ENCODE results near the gene PMAIP1.
A peak's percentile ranks its signal among the peaks of the same experiment; 100 is the strongest.
"Not testable (repeated sequence)": the region's sequence is repeated elsewhere in the genome, so short reads cannot be mapped to it uniquely, and the experiment has no call there.

Gene PMAIP1

GRCh38 chr18:59899298-59900221 is at the start of gene PMAIP1:
TSS of gene PMAIP1 (plus strand) at chr18:59899996. CDS start at chr18:59900178, 182 bp downstream.
- peak; percentile 74 for DNase-seq

DNA sequence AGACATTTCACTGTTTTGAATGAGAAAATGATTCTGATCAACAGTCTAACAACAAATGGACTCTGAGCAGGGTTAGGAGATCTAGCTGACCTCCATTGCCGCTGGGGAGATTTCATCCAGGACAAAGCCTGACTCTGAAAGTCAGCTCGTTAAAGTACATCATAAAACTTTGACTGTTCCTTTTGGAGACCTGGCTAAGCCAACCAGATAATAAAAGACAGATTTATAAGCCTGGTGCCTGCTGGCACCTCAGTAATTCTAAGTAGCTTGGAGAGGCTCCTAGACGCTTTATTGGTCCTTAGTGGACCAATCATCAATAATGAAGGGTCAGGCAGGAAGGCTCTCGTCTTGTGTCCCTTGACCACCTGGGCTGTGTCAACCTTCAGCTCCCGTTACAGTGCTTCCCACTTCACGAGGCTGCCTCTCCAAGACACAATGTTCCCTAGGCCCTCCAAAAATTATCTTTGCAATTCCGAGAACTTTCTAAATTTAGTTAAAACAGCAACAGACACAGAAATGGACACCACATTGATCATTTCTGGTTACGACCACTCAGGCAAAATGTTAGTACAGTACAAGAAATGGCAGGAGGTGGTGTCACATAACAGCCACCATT is 47.9 kb upstream of the PMAIP1 start:
- no peak for DNase-seq

GRCh38 chr18:59852548-59852947 is 47.2 kb upstream of the PMAIP1 start:
- no peak for DNase-seq

DNA sequence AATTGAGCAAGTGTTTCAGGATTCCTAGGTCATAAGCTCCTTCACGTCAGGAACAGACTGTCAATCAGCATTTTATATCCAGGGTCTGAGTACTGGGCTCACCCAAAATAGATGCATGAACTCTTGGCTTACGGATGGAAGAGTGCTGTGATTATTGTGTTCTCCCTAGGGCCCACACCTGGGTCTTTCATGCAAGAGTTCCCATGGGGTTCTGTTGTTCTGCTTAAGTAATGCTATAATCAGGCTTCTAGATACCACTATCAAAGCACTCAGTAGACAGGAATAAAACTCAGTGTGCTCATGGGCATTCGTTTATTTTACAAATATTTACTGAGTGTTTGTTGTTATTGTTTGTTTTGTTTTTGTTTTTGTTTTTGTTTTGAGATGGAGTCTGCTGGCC is 46.4 kb upstream of the PMAIP1 start:
- no peak for DNase-seq

- not testable (repeated sequence) for DNase-seq
Measured at GRCh38 chr18:59853988-59854387, 45.8 kb upstream of the PMAIP1 start.

- DNase-seq: no peak
Measured at GRCh38 chr18:59861009-59861408, 38.8 kb upstream of the PMAIP1 start.

- no peak for DNase-seq
Measured at GRCh38 chr18:59861963-59862819, 37.6 kb upstream of the PMAIP1 start.

GRCh38 chr18:59865241-59865986 is 34.4 kb upstream of the PMAIP1 start:
- no peak for DNase-seq

DNA sequence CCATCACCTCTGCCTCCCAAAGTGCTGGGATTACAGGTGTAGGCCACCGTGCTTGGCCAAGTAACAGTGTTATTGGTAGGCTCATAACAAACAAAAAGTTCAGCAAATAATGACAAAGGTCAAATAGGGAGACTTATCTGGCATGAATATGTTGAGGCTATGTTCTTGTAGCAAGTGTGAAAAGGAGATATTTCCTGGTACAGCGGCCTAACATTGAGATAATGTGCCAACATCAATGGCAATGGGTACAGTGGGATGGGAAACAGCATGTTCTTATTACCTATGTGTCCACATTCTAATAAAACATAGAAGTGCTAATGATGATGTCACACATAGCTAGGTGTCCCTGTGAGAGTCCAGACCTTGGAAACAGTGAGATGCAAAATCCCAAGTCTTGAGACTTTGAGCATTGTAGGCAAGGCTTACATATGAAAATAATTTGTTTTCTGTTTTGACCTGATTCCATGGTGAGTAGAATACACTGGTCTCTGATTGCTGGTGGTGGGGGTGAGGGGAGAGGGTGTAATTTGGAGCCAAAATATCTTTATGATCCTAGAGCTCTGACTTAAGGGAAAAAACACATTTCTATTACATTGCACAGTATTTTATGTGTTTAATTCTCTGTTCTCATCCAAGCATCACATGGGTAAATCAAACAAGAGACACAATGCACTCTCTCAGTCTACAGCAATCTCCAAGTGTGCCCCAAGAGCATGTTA is 33.1 kb upstream of the PMAIP1 start:
- no peak for DNase-seq

DNA sequence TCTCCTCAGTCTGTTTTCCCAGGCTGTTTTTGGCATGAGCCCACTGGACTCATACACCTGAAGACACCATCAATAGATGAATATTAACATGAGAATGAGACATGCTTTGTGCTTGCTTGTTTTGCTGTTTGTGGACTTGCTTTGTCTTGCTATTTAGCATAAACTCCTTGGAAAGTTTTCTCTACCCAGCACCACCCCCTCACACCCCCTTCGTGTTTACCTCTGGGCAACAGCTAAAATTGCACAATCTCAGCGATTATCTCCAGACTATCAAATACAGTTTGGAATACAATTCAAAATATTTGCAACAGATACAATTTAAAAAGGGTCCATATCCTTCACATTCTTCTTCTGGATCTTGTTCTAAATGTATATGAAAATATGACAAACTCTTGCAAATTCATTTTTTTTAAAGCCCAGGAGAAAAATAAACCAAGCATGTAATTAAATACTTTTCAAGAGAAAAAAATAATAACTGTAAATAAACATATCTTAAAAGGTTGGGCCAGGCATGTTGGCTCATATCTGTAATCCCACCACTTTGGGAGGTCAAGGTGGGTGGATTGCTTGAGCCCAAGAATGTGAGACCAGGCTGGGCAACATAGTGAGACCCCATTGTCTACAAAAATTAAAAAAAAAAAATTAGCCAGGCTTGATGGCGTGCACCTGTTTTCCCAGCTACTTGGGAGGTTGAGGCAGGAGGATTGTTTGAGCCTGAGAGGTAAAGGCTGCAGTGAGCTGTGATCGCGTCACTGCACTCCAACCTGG is 32.3 kb upstream of the PMAIP1 start:
- DNase-seq: no peak

DNA sequence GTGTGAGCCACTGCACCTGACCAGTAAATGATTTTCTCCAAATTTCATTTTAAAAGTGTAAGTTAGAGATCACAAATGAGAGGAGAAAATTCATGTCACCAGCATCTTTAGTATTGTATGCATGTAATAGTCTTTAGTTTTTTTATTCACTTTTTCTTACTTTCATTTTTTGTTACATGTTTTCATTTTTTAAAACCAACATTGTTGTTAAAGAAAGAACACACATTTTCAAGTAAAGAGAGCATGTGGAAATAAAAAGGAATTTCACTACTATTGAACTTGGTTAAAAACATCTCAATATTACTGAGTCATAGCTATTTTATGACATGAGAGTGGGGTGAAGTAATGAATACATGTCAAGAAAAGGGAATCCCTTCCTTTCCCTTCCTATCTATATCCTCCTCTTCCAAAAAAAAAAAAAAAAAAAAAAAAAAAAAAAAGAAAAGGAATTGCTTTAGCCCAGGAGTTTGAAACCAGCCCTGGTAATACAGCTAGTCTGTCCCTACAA is 29.1 kb upstream of the PMAIP1 start:
- no peak for DNase-seq

- DNase-seq: no peak
Measured at GRCh38 chr18:59871711-59872362, 28.0 kb upstream of the PMAIP1 start.

DNA sequence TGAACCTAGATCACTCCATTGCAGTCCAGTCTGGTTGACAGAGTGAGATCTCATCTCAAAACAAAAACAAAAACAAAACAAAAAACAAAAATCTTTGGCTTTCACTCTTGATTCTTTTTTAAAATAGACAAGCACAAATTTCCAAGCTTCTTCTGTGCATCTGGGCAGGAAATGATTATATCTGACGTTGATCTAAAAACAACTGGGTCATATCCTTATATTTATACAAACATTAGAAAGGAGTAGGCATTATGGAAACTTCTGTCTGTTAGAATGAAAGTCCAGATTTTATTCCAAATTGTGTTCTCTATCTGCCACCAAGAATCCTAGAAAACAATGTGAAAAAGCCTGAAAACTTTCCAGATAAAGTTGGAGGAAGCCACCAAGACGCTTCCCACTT is 26.2 kb upstream of the PMAIP1 start:
- no peak for DNase-seq

DNA sequence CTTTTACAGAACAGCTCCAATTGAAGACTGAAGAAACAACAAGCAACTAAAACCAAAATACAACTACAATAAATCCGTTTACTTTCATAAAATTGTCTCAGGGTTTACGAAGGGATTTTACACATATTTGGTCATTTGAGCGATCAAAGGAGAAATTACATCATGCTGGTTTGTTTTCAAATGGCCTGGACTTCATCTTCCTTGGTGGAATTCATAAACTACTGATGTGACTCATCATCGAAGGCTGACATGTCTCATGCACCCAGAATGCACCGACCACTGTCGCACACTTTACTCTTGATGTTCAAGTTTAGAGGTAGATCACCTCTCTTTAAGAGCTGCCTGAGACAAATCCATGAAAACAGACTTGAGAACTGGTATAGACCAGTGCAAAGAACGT is 25.6 kb upstream of the PMAIP1 start:
- DNase-seq: no peak

- no peak for DNase-seq
Measured at GRCh38 chr18:59876310-59876626, 23.5 kb upstream of the PMAIP1 start.

DNA sequence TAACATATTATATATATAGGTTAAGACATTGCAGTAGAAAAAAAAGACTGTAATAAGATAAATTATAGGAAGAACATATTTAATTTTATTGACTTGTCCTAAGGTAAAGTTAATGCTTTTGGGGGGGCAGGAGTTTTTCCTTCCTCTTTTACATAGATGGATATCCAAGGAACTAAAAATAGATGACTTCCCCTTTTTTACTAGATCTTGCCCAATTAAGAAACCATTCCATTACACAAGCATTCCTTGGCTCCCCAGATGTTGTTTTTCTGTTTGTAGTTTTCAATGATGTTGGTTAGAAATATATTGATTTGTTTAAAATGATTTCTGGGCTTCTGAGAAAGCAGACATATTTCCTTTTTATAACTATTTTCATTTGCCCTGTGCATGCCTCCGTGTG is 22.4 kb upstream of the PMAIP1 start:
- no peak for DNase-seq

DNA sequence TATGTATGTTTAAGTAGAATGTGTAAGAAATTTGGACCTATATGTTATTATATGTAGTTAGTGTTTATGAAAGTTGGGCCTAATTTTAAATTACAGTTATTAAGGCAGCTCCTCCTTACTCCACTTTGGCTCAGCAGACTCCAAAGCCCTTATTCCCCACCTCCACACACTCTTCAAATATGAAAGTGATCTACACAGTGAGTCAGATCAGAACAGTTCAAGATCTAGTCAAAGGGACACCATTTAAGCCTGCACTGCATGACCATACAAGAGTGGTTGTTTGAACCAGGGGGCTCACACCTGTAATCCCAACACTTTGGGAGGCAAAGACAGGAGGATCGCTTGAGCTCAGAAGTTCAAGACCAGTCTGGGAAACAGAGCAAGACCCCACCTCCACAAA is 21.2 kb upstream of the PMAIP1 start:
- no peak for DNase-seq

DNA sequence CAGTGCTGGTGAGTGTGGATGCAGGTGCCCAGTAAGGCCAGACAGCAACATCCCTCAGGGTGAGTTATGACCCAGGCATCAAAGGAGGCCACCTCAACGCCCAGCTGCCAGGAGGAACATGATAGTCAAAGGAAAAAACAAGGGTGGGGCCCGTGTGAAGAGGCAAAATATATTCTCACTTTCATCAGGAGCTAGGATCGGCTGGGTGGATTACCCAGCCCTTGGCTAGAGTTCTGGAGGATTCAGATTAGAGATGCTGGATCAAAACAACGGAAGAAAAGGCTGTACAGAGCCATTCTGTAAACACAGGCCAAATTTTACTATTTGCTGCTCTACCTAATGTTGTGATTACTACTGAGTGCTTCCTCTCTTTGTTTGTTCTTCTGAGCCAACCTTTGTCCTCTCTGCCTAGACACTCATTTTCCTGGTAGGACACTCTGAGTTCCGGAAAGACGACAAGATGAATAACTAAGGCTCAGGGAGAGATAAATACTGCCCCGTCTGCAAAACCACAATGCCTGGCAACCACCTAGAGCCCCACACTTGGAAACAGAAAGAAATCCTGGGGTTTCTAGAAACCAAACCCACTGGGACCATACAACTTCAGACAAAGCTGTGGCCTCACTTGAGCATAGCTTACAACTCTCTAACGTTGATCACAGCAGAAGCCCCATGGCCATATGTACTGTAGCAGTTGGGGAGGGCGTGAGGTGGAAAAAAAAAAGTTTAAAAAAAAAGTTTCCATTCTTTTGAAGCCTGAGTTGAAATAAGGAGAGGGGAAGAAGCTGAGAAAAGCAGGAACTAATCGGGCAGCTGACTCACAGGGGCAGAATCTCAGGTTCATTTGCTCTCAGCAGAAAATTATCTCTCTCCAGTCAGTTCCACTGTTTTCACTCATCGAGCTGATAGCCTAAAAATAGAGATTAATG is 17.8 kb upstream of the PMAIP1 start:
- no peak for DNase-seq

DNA sequence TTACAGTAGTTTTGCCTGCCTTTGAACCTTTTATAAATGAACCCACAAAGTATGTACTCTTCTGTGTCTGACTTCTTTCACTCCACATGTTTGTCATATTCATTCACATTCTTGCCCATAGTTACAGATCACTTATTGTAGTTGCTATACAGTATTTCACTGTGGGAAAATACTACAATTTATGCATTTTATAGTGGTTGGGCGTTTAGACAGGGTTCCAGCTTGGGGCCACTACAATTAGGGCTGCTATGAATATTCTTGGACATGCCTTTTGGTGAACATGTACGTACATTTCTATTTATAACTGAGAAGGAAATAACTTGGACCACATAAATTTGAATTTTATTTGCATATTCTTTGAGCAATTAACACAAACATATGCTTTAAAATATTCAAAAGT is 15.4 kb upstream of the PMAIP1 start:
- DNase-seq: no peak

All from GOT3 (cell line).